H1 (cell line): ENCODE data around the gene IL18BP. TPM values are rescaled to one million over a fixed set of nuclear protein-coding genes. Genes with fewer than 3 reads are reported as not detected.

Source experiments
- CTCF ChIA-PET: fragments of 300-600 bp; sonication (Branson Sonifier 250); formaldehyde crosslinking; loops from one replicate; lab custom pipeline; 2021; ENCODE audit not compliant: partially characterized antibody; lab: Charles Lee
- POLR2A ChIA-PET: fragments of 300-600 bp; sonication (Branson Sonifier 250); formaldehyde crosslinking; loops from one replicate; lab custom pipeline; 2021; ENCODE audit warnings: inconsistent platforms; ENCODE audit not compliant: partially characterized antibody; lab: Charles Lee
- DNase-seq, 2 experiments: peaks; one replicate each; pipeline versions ENCODE4 v3.0.0 to v3.0.0-alpha.2; 2010 to 2022; ENCODE audit warnings: low spot score in 2 of 2, low read depth in 1 of 2, mixed read lengths in 1 of 2
- FAIRE-seq: peaks from 2 replicates; lab custom pipeline; 2011; peaks lifted over from hg19 to GRCh38; lab: Jason Lieb, UNC
- H2AFZ ChIP-seq: 2 replicates; pipeline ENCODE4 v1.8.1; 2012; ENCODE audit warnings: low read length, inconsistent platforms
- H2AK5ac ChIP-seq: 2 replicates; pipeline ENCODE4 v1.6.1; 2013; ENCODE audit warnings: low read depth, low read length
- H2BK120ac ChIP-seq: replicated peaks from 2 replicates; pipeline ENCODE3; 2013; ENCODE audit warnings: low read depth, low read length, inconsistent platforms
- H2BK12ac ChIP-seq: 2 replicates; pipeline ENCODE4 v1.6.1; 2013; ENCODE audit warnings: low read depth, low read length
- H2BK15ac ChIP-seq: 2 replicates; pipeline ENCODE4 v1.6.1; 2013; ENCODE audit warnings: low read length
- H2BK20ac ChIP-seq: 2 replicates; pipeline ENCODE4 v1.6.1; 2013; ENCODE audit warnings: low read length
- H2BK5ac ChIP-seq: 2 replicates; pipeline ENCODE4 v1.6.1; 2013; ENCODE audit warnings: low read depth, low read length
- H3K14ac ChIP-seq: 2 replicates; pipeline ENCODE4 v1.6.1; 2013; ENCODE audit warnings: inconsistent platforms; ENCODE audit not compliant: insufficient read length
- H3K18ac ChIP-seq: 2 replicates; pipeline ENCODE4 v1.6.1; 2013; ENCODE audit warnings: low read length; ENCODE audit errors: extremely low read depth
- H3K23ac ChIP-seq: 2 replicates; pipeline ENCODE4 v1.6.1; 2013; ENCODE audit warnings: inconsistent platforms; ENCODE audit not compliant: insufficient read length
- H3K23me2 ChIP-seq: 2 replicates; pipeline ENCODE4 v1.6.1; 2013; ENCODE audit warnings: low read depth, low read length
- H3K27ac ChIP-seq: 2 replicates; pipeline ENCODE4 v1.6.1; 2011; ENCODE audit warnings: low read depth, low read length, inconsistent platforms
- H3K27me3 ChIP-seq, 4 experiments: replicated peaks in 1 of 4; 1 replicate in 1 of 4; 2 replicates in 3 of 4; pipeline versions ENCODE4 v1.6.1 to v1.8.1; 2011 to 2013; ENCODE audit warnings: low read length in 3 of 4, mild to moderate bottlenecking in 3 of 4, inconsistent platforms in 2 of 4, mixed read lengths in 2 of 4, moderate library complexity in 1 of 4; ENCODE audit not compliant: control insufficient read depth in 3 of 4, insufficient read depth in 3 of 4; ENCODE audit errors: extremely low read depth in 1 of 4
- H3K36me3 ChIP-seq, 4 experiments: 2 replicates each; pipeline versions ENCODE4 v1.6.1 to v1.8.1; 2011 to 2013; ENCODE audit warnings: mild to moderate bottlenecking in 4 of 4, low read length in 3 of 4, moderate library complexity in 2 of 4, control low read depth in 1 of 4, inconsistent platforms in 1 of 4; ENCODE audit not compliant: insufficient read depth in 4 of 4, control insufficient read depth in 2 of 4
- H3K4ac ChIP-seq: replicated peaks from 2 replicates; pipeline ENCODE3; 2013; ENCODE audit warnings: low read length, low read depth, mixed read lengths, inconsistent platforms; ENCODE audit not compliant: insufficient read length
- H3K4me1 ChIP-seq, 4 experiments: replicated peaks in 1 of 4; 1 replicate in 1 of 4; 2 replicates in 3 of 4; pipeline versions ENCODE4 v1.6.1 to v1.8.1; 2011 to 2013; ENCODE audit warnings: low read length in 3 of 4, inconsistent platforms in 2 of 4, mixed read lengths in 1 of 4; ENCODE audit not compliant: insufficient read depth in 4 of 4, control insufficient read depth in 3 of 4
- H3K4me2 ChIP-seq, 2 experiments: 2 replicates each; pipeline versions ENCODE4 v1.6.1 to v1.8.1; 2011 to 2013; ENCODE audit warnings: low read depth in 2 of 2, low read length in 2 of 2, control low read depth in 1 of 2, inconsistent platforms in 1 of 2, mild to moderate bottlenecking in 1 of 2; ENCODE audit not compliant: insufficient read depth in 1 of 2
- H3K4me3 ChIP-seq, 4 experiments: fragments of 200-600, 300-600 bp in 1 of 4; sonication (generic), shearing (Covaris generic), sonication (Bioruptor Twin) in 1 of 4; 2 replicates each; pipeline versions ENCODE4 v1.5.1 to v1.8.1; 2011 to 2016; ENCODE audit warnings: low read length in 4 of 4, low read depth in 3 of 4, control low read depth in 2 of 4, inconsistent platforms in 2 of 4, mild to moderate bottlenecking in 2 of 4, mixed read lengths in 1 of 4, moderate library complexity in 1 of 4; ENCODE audit not compliant: insufficient read depth in 2 of 4; ENCODE audit errors: extremely low read depth in 1 of 4
- H3K56ac ChIP-seq: replicated peaks from 2 replicates; pipeline ENCODE3; 2013; ENCODE audit warnings: low read depth, mild to moderate bottlenecking, mixed read lengths, low read length, inconsistent platforms; ENCODE audit not compliant: insufficient read length
- H3K79me1 ChIP-seq: 2 replicates; pipeline ENCODE4 v1.6.1; 2013; ENCODE audit warnings: low read depth, low read length, control low read depth
- H3K79me2 ChIP-seq, 2 experiments: 2 replicates each; pipeline versions ENCODE4 v1.6.1 to v1.8.1; 2012 to 2013; ENCODE audit warnings: low read length in 2 of 2, mild to moderate bottlenecking in 2 of 2, inconsistent platforms in 1 of 2; ENCODE audit not compliant: insufficient read depth in 2 of 2, control insufficient read depth in 1 of 2
- H3K9ac ChIP-seq, 4 experiments: replicated peaks in 1 of 4; 1 replicate in 1 of 4; 2 replicates in 3 of 4; pipeline versions ENCODE4 v1.6.1 to v1.8.1; 2011 to 2013; ENCODE audit warnings: low read depth in 3 of 4, low read length in 3 of 4, control low read depth in 2 of 4, mild to moderate bottlenecking in 2 of 4, moderate library complexity in 2 of 4, inconsistent platforms in 1 of 4; ENCODE audit errors: extremely low read depth in 1 of 4
- H3K9me3 ChIP-seq, 2 experiments: 2 replicates each; pipeline versions ENCODE4 v1.6.1 to v1.8.1; 2012 to 2013; ENCODE audit warnings: mild to moderate bottlenecking in 2 of 2, moderate library complexity in 2 of 2, control low read depth in 1 of 2, inconsistent platforms in 1 of 2, low read depth in 1 of 2, low read length in 1 of 2, mixed read lengths in 1 of 2; ENCODE audit not compliant: insufficient read depth in 2 of 2
- H4K20me1 ChIP-seq, 2 experiments: replicated peaks in 1 of 2; 2 replicates each; pipeline versions ENCODE3 to v1.8.1; 2011 to 2013; ENCODE audit warnings: inconsistent platforms in 2 of 2, low read length in 2 of 2, mild to moderate bottlenecking in 1 of 2; ENCODE audit not compliant: insufficient read depth in 2 of 2, control insufficient read depth in 1 of 2
- H4K5ac ChIP-seq: 2 replicates; pipeline ENCODE4 v1.6.1; 2013; ENCODE audit warnings: low read length, low read depth, mixed read lengths, inconsistent platforms; ENCODE audit not compliant: insufficient read length
- H4K8ac ChIP-seq: 2 replicates; pipeline ENCODE4 v1.8.0; 2013; ENCODE audit warnings: mild to moderate bottlenecking, moderate library complexity, low read length, inconsistent platforms; ENCODE audit not compliant: insufficient read depth; ENCODE audit errors: extremely low read depth
- H4K91ac ChIP-seq: replicated peaks from 2 replicates; pipeline ENCODE3; 2013; ENCODE audit warnings: low read length, mixed read lengths, inconsistent platforms; ENCODE audit not compliant: insufficient read length
- ATF3 ChIP-seq: IDR thresholded peaks from 2 replicates; pipeline ENCODE4 v1.6.1; 2011; ENCODE audit warnings: low read depth, mild to moderate bottlenecking, low read length; ENCODE audit not compliant: insufficient read depth
- CBX8 ChIP-seq: fragments of 300-800, 300-1000 bp; sonication (generic); IDR thresholded peaks from 2 replicates; pipeline ENCODE4 v1.7.1; 2016; ENCODE audit warnings: low read depth, low read length, borderline replicate concordance
- HDAC2 ChIP-seq, 2 experiments: fragments of 300-600 bp in 1 of 2; sonication (generic) in 1 of 2; IDR thresholded peaks; 2 replicates each; pipeline ENCODE4 v1.6.1; 2011 to 2012; ENCODE audit warnings: low read depth in 2 of 2, low read length in 2 of 2, mild to moderate bottlenecking in 2 of 2, moderate library complexity in 2 of 2, borderline replicate concordance in 1 of 2, inconsistent platforms in 1 of 2
- HDAC6 ChIP-seq: IDR thresholded peaks from one replicate; pipeline ENCODE4 v1.7.1; 2012; ENCODE audit warnings: low read depth, mild to moderate bottlenecking, inconsistent platforms, low read length, moderate library complexity
- JUN ChIP-seq: IDR thresholded peaks from 2 replicates; pipeline ENCODE4 v1.6.1; 2011; ENCODE audit warnings: low read depth, mild to moderate bottlenecking, improper control_type of control experiment, low read length
- NRF1 ChIP-seq: IDR thresholded peaks from 2 replicates; pipeline ENCODE4 v1.6.1; 2011; ENCODE audit warnings: mild to moderate bottlenecking, low read depth, low read length, improper control_type of control experiment
- RBBP5 ChIP-seq: IDR thresholded peaks from 2 replicates; pipeline ENCODE4 v1.7.1; 2012; ENCODE audit warnings: low read depth, mild to moderate bottlenecking, inconsistent platforms, low read length, moderate library complexity, borderline replicate concordance
- RXRA ChIP-seq: IDR thresholded peaks from 2 replicates; pipeline ENCODE4 v1.6.1; 2011; ENCODE audit warnings: low read depth, mild to moderate bottlenecking, low read length, moderate library complexity; ENCODE audit not compliant: insufficient read depth
- SP2 ChIP-seq: IDR thresholded peaks from 2 replicates; pipeline ENCODE4 v1.6.1; 2012; ENCODE audit warnings: mild to moderate bottlenecking, low read length, inconsistent platforms
- TAF7 ChIP-seq: optimal IDR thresholded peaks from 2 replicates; pipeline ENCODE3; 2011; ENCODE audit warnings: low read depth, mild to moderate bottlenecking, inconsistent platforms, low read length, moderate library complexity, borderline replicate concordance
- TEAD4 ChIP-seq: IDR thresholded peaks from 2 replicates; pipeline ENCODE4 v1.6.1; 2012; ENCODE audit warnings: low read depth, low read length, inconsistent platforms, mixed read lengths
- ZNF274 ChIP-seq: IDR thresholded peaks from 2 replicates; pipeline ENCODE4 v1.7.0; 2012; ENCODE audit warnings: low read length, borderline replicate concordance; ENCODE audit errors: extremely low read depth
- WGBS, 2 experiments: shearing (Covaris generic) in 1 of 2; methylation state at CpG; one replicate each; pipeline versions ENCODE4 v1.1.6 to v1.1.7; 2013 to 2015; ENCODE audit warnings: low lambda C conversion rate in 2 of 2, mixed read lengths in 2 of 2, inconsistent platforms in 1 of 2, low coverage in 1 of 2, missing lambda C conversion rate in 1 of 2; ENCODE audit not compliant: insufficient replicate concordance in 2 of 2, insufficient coverage in 1 of 2, insufficient read length in 1 of 2; ENCODE audit errors: extremely low coverage in 1 of 2, missing lambda C conversion rate in 1 of 2; 5-methylcytosine and 5-hydroxymethylcytosine counted together
- polyA plus RNA-seq, 7 experiments: library from polyadenylated mRNA; depleted of rRNA in 3 of 7; stranded (reverse) in 5 of 7; unstranded in 2 of 7; fragments of >200 nt in 5 of 7; fragments of 200-250 nt in 2 of 7; gene quantifications; 1 replicate in 5 of 7; 2 replicates in 1 of 7; 4 replicates in 1 of 7; pipeline versions ENCODE4 v1.2.1 to v1.2.3, GENCODE V29; 2011 to 2013; ENCODE audit warnings: missing spikeins in 2 of 7, mixed read lengths in 2 of 7
- total RNA-seq: library from RNA; stranded (reverse); fragmentation: NEBNext Ultra II Directional; extraction: Animal tissue kit (Norgen Biotek cat#: 25700); gene quantifications from 2 replicates; pipeline ENCODE4 v1.2.1, GENCODE V29; 2021
- TF ChIP-seq, protein P1 (sequence below): IDR thresholded peaks from 2 replicates; pipeline ENCODE4 v1.6.1; 2012; ENCODE audit warnings: inconsistent platforms

The IL18BP gene
- total and polyA plus RNA-seq, 2 of the 8 experiments (the other 6 are each of a cell fraction or from before 2014, with no cell fraction given): 9.8 to 17.0 TPM

GRCh38 chr11:72038491-72038890 lies 39.8 kb downstream of the IL18BP start:
- TF ChIP-seq ATF3 (no peak), ZNF274 (no peak), HDAC2 (IDR thresholded peaks at IDR 0.05; ENCODE audit: borderline replicate concordance in 1 of 2, low read depth in 2 of 2, low read length in 2 of 2) (no peak), TEAD4 (no peak), RBBP5 (no peak), HDAC6 (no peak), SP2 (no peak), CBX8 (no peak), RXRA (no peak), JUN (no peak), TAF7 (no peak), NRF1 (no peak)
- TF ChIP-seq, protein P1, sequence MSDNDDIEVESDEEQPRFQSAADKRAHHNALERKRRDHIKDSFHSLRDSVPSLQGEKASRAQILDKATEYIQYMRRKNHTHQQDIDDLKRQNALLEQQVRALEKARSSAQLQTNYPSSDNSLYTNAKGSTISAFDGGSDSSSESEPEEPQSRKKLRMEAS: no peak
- no peak overlapping the region for H4K5ac ChIP-seq
- WGBS, 2 experiments: 80% methylated on average over 2 of the region's 2 CpGs; no CpG with 5 or more reads in 1 of the 2 experiments
- POLR2A ChIA-PET: interaction anchor here (1.0 to 4.8 kb wide), 7 partner anchors 8 to 74 kb away, joined by 3 to 33 read pairs (median 4); partner anchors contain the start of genes ANAPC15 and LRRC51
- H2AK5ac ChIP-seq: no peak overlapping the region
- peak overlapping the region in 1 of 4 experiments; percentile 55; a peak in 1 of 8 replicates for H3K4me3 ChIP-seq
- no peaks in the 10 kb centered on the region for H3K27me3 ChIP-seq
- H3K23me2 ChIP-seq: peaks cover 7% of the 10 kb centered on the region
- DNase-seq (no peak), FAIRE-seq (no peak)
- no peak overlapping the region for H2BK5ac ChIP-seq
- no peak overlapping the region for H3K23ac ChIP-seq
- peaks cover 10 to 60% of the 10 kb centered on the region in 2 experiments; a peak in 3 of 4 replicates for H3K79me2 ChIP-seq
- H3K9ac ChIP-seq: no peak overlapping the region
- H3K14ac ChIP-seq: no peak overlapping the region
- H3K18ac ChIP-seq: no peak overlapping the region
- peaks cover 15% of the 10 kb centered on the region for H3K79me1 ChIP-seq
- no peak overlapping the region for H3K4ac ChIP-seq
- H4K20me1 ChIP-seq: no peaks in the 10 kb centered on the region
- no peak overlapping the region for H2BK120ac ChIP-seq
- H3K4me1 ChIP-seq: peaks cover 29 to 36% (median 33%) of the 10 kb centered on the region in 4 experiments
- no peak overlapping the region for H3K56ac ChIP-seq
- H4K8ac ChIP-seq: no peak overlapping the region
- H3K36me3 ChIP-seq: peaks cover 0 to 21% (median 2%) of the 10 kb centered on the region in 4 experiments; a peak in 4 of 8 replicates
- H2BK20ac ChIP-seq: no peak overlapping the region
- CTCF ChIA-PET: interaction anchor here (0.6 to 4.6 kb wide), 11 partner anchors 9 to 246 kb away, joined by 3 to 57 read pairs (median 6); no protein-coding TSS in a partner anchor
- no peak overlapping the region for H3K27ac ChIP-seq
- peak overlapping the region; percentile 73 to 92; a peak in 3 of 4 replicates for H3K4me2 ChIP-seq
- H2AFZ ChIP-seq: no peak overlapping the region
- no peaks in the 10 kb centered on the region for H3K9me3 ChIP-seq
- no peak overlapping the region for H2BK15ac ChIP-seq
- H2BK12ac ChIP-seq: no peak overlapping the region
- H4K91ac ChIP-seq: no peak overlapping the region
